ENCODE data around the gene LAPTM4A.

Gene LAPTM4A

GRCh38 chr2:20027260-20027677, 24.2 kb downstream of the LAPTM4A start:
- DNase-seq (ENCODE audit: extremely low spot score, insufficient read length, low read depth) = no peak
- FAIRE-seq = no peak

- FAIRE-seq = no peak
- no peak for DNase-seq (ENCODE audit: extremely low spot score, insufficient read length, low read depth)
Measured at GRCh38 chr2:20025065-20025786, 26.2 kb downstream of the LAPTM4A start.

- FAIRE-seq = no peak
- no peak for DNase-seq (ENCODE audit: extremely low spot score, insufficient read length, low read depth)
Measured at GRCh38 chr2:20023688-20024087, 27.7 kb downstream of the LAPTM4A start.

- no peak for FAIRE-seq
- no peak for DNase-seq (ENCODE audit: extremely low spot score, insufficient read length, low read depth)
Measured at GRCh38 chr2:20021405-20022009, 29.9 kb downstream of the LAPTM4A start.

GRCh38 chr2:20019747-20020146, 31.7 kb downstream of the LAPTM4A start:
- no peak for DNase-seq (ENCODE audit: extremely low spot score, insufficient read length, low read depth)
- no peak for FAIRE-seq

GRCh38 chr2:20018601-20019152, 32.8 kb downstream of the LAPTM4A start:
- DNase-seq (ENCODE audit: extremely low spot score, insufficient read length, low read depth) = no peak
- no peak for FAIRE-seq

- DNase-seq (ENCODE audit: extremely low spot score, insufficient read length, low read depth) (no peak), FAIRE-seq (no peak)
Measured at GRCh38 chr2:20016346-20016745, 35.1 kb downstream of the LAPTM4A start.

GRCh38 chr2:20015482-20016083, 35.8 kb downstream of the LAPTM4A start:
- FAIRE-seq = peak; percentile 12
- no peak for DNase-seq (ENCODE audit: extremely low spot score, insufficient read length, low read depth)

GRCh38 chr2:20013126-20013849, 38.1 kb downstream of the LAPTM4A start:
- no peak for DNase-seq (ENCODE audit: extremely low spot score, insufficient read length, low read depth)

GRCh38 chr2:20012282-20013125, 38.9 kb downstream of the LAPTM4A start, which contains the start of gene MATN3:
Gene MATN3, minus strand, starts transcription at chr2:20012668. Its CDS starts 37 bp downstream, at chr2:20012631.
- no peak for DNase-seq (ENCODE audit: extremely low spot score, insufficient read length, low read depth)

More at GRCh38 chr2:20013126-20013849, 38.1 kb downstream of the LAPTM4A start:
- no peak for FAIRE-seq

GRCh38 chr2:20012032-20012281, 39.5 kb downstream of the LAPTM4A start:
- DNase-seq (ENCODE audit: extremely low spot score, insufficient read length, low read depth) = no peak
- no peak for FAIRE-seq

More at GRCh38 chr2:20012282-20013125, 38.9 kb downstream of the LAPTM4A start, which contains the start of gene MATN3:
- FAIRE-seq = no peak

GRCh38 chr2:20011276-20012031, 40.0 kb downstream of the LAPTM4A start:
- no peak for FAIRE-seq
- DNase-seq (ENCODE audit: extremely low spot score, insufficient read length, low read depth) = no peak

GRCh38 chr2:20008703-20009102, 42.7 kb downstream of the LAPTM4A start:
- FAIRE-seq (no peak), DNase-seq (ENCODE audit: extremely low spot score, insufficient read length, low read depth) (no peak)

GRCh38 chr2:20005891-20006470, 45.4 kb downstream of the LAPTM4A start:
- no peak for DNase-seq (ENCODE audit: extremely low spot score, insufficient read length, low read depth)
- FAIRE-seq = no peak

- no peak for DNase-seq (ENCODE audit: extremely low spot score, insufficient read length, low read depth)
- no peak for FAIRE-seq
Measured at GRCh38 chr2:20005067-20005627, 46.3 kb downstream of the LAPTM4A start.

GRCh38 chr2:20001361-20001863, 50.0 kb downstream of the LAPTM4A start:
- DNase-seq (ENCODE audit: extremely low spot score, insufficient read length, low read depth) = no peak
- FAIRE-seq = no peak

- DNase-seq (ENCODE audit: extremely low spot score, insufficient read length, low read depth) = no peak
- no peak for FAIRE-seq
Measured at GRCh38 chr2:19993731-19994130, 57.7 kb downstream of the LAPTM4A start.

- FAIRE-seq (no peak), DNase-seq (ENCODE audit: extremely low spot score, insufficient read length, low read depth) (no peak)
Measured at GRCh38 chr2:19991895-19992294, 59.5 kb downstream of the LAPTM4A start.
